Heart right ventricle (tissue), 16 donors: ENCODE data around the gene SI. TPM values are rescaled to one million over a fixed set of nuclear protein-coding genes. Genes with fewer than 3 reads are reported as not detected.

Experiments used
- ATAC-seq, 8 donors: fragments of 200-7000 bp; cut with Tn5 transposase; one replicate each; pipeline ENCODE4 v1.9.1; 2020; ENCODE audit warnings: mild to moderate bottlenecking in 8 of 8, moderate library complexity in 8 of 8, moderate number of reproducible peaks in 1 of 8
- DNase-seq, 2 donors: peaks; one replicate each; pipeline ENCODE4 v3.0.0-alpha.2; 2020
- H3K27ac ChIP-seq, 10 donors: fragments of 200-600 bp; sonication (generic) in 2 of 10; one replicate each; pipeline versions ENCODE4 v1.5.0 to v1.8.0; 2020 to 2022; ENCODE audit warnings: mild to moderate bottlenecking in 3 of 10
- H3K27me3 ChIP-seq, 7 donors: fragments of 200-600 bp; one replicate each; pipeline ENCODE4 v1.8.0; 2021 to 2022; ENCODE audit warnings: mild to moderate bottlenecking in 2 of 7
- H3K36me3 ChIP-seq, 9 donors: fragments of 200-600 bp; sonication (generic) in 1 of 9; one replicate each; pipeline versions ENCODE4 v1.5.0 to v1.8.0; 2020 to 2022; ENCODE audit warnings: mild to moderate bottlenecking in 2 of 9
- H3K4me1 ChIP-seq, 9 donors: fragments of 200-600 bp; sonication (generic) in 1 of 9; one replicate each; pipeline versions ENCODE4 v1.5.0 to v1.8.0; 2020 to 2022; ENCODE audit warnings: mild to moderate bottlenecking in 4 of 9
- H3K4me3 ChIP-seq, 10 donors: fragments of 200-600 bp; sonication (generic) in 2 of 10; one replicate each; pipeline versions ENCODE4 v1.5.0 to v1.8.0; 2020 to 2022; ENCODE audit warnings: mild to moderate bottlenecking in 7 of 10, moderate library complexity in 2 of 10
- H3K9me3 ChIP-seq, 11 donors: fragments of 200-600 bp in 10 of 11; sonication (generic) in 2 of 11; one replicate each; pipeline versions ENCODE4 v1.5.0 to v1.8.0; 2013 to 2022; ENCODE audit warnings: mild to moderate bottlenecking in 2 of 11, control low read depth in 1 of 11, moderate library complexity in 1 of 11
- CTCF ChIP-seq, 9 donors: fragments of 200-600 bp; sonication (generic) in 2 of 9; IDR thresholded peaks; one replicate each; pipeline versions ENCODE4 v1.5.0 to v1.8.0; 2021 to 2022; ENCODE audit warnings: antibody characterized with exemption in 9 of 9, mild to moderate bottlenecking in 5 of 9, moderate library complexity in 1 of 9
- WGBS, 2 donors: extraction: QIAGEN DNeasy Blood & Tissue Kit; methylation state at CpG; one replicate each; pipeline ENCODE4 v1.1.7; 2013; ENCODE audit warnings: inconsistent platforms in 1 of 2; 5-methylcytosine and 5-hydroxymethylcytosine counted together
- intact Hi-C, 10 donors: fragments of 100-400 bp; cut with DNase I; formaldehyde crosslinking; loops; one replicate each; pipeline versions ENCODE4 v1.11.1 to v1.14.2; 2022
- long read RNA-seq, 3 donors: library from polyadenylated mRNA; unstranded; transcript quantifications; one replicate each; pipeline ENCODE4 v2.0.0, GENCODE V29; 2020 to 2021
- polyA plus RNA-seq, 2 donors: library from polyadenylated mRNA; stranded (reverse); fragments of 200-250 nt; gene quantifications; one replicate each; pipeline ENCODE4 v1.2.3, GENCODE V29; 2013
- total RNA-seq, 10 donors: library from RNA; stranded (reverse); fragmentation: NEBNext Ultra II Directional in 3 of 10; extraction: Animal tissue kit (Norgen Biotek cat#: 25700) in 3 of 10; gene quantifications; one replicate each; pipeline versions ENCODE4 v1.2.1 to v1.2.4, GENCODE V29; 2021 to 2023
- donor health status: Arrhythmogenic right ventricular cardiomyopathy.
- donor health status: ischemic (EF 13 %, LVEDD 7.1; RV severe dilation, severe dysfunction).
- donor health status: healthy with polysubstance abuse.
- donor health status: DM: no; HTN: yes; CAD: no.
- donor health status: DM: no; HTN: no; CAD: no.
- donor health status: ischemic (EF 25% LVEDD 6.9; RV normal size, moderate dysfunction).
- donor health status: ischemic (EF 25% LVEDD 5.7; RV mildly dilated, moderate dysfunction).
- donor health status: healthy.
- donor health status: DM: yes; HTN: yes; CAD: no.
- donor health status: Ischemic cardiomyopathy.
- donor health status: ischemic (EF 35%, LVEDD 5.7; RV mildly dilated, moderate dysfunction).
- donor health status: nonischemic (EF 11% LVEDD 7.7; RV severe dilation, severe dysfunction).
- donor health status: DM: yes; HTN: yes; CAD: no.
- donor health status: PGD.
- donor health status: ischemic (EF 29% LVEDD 5.4; RV normal size, mild dysfunction).
- donor health status: nonischemic (EF 23%, LVEDD 6.1; RV moderate dilation, normal function).

Gene SI
- total RNA-seq, result not detected
- not detected for polyA plus RNA-seq
- long read RNA-seq, donor 1, result 0 reads
- long read RNA-seq, donor 2, result 0 reads
- long read RNA-seq, donor 3, result 0 reads

GRCh38 chr3:165078293-165078692 lies at the start of gene SI:
SI (minus strand) TSS chr3:165078496; CDS start chr3:165076012, 2,484 bp downstream.
- no peak within 1 kb of the TSS for H3K27ac ChIP-seq
- no peaks in the 10 kb centered on the region for H3K9me3 ChIP-seq
- intact Hi-C loops, result no loop called here
- no peak for DNase-seq
- H3K27me3 ChIP-seq, result no peaks in the 10 kb centered on the region
- H3K4me3 ChIP-seq, result no peak within 1 kb of the TSS
- no peaks in the 10 kb centered on the region for H3K36me3 ChIP-seq
- no peaks in the 10 kb centered on the region for H3K4me1 ChIP-seq
- TF ChIP-seq CTCF (IDR thresholded peaks at IDR 0.05), result no peak
- ATAC-seq, result no peak

GRCh38 chr3:165125836-165126235 lies 47.5 kb upstream of the SI start:
- Histone ChIP-seq H3K4me1 (no peaks in the 10 kb centered on the region), H3K36me3 (no peaks in the 10 kb centered on the region), H3K27ac (no peak overlapping the region), H3K9me3 (peaks cover 0 to 17% (median 0%) of the 10 kb centered on the region in 11 donors), H3K4me3 (no peak overlapping the region), H3K27me3 (no peaks in the 10 kb centered on the region)
- no peak for DNase-seq
- intact Hi-C loops, result no loop called here
- TF ChIP-seq CTCF (IDR thresholded peaks at IDR 0.05), result no peak
- ATAC-seq, result no peak

- Histone ChIP-seq H3K27ac (no peak overlapping the region), H3K27me3 (no peaks in the 10 kb centered on the region), H3K4me3 (no peak overlapping the region), H3K4me1 (no peaks in the 10 kb centered on the region), H3K9me3 (peaks cover 0 to 11% (median 0%) of the 10 kb centered on the region in 11 donors), H3K36me3 (no peaks in the 10 kb centered on the region)
- WGBS, 2 donors, result 49 to 55% methylated on average over 1 of the region's 1 CpG
- TF ChIP-seq CTCF (IDR thresholded peaks at IDR 0.05), result no peak
- ATAC-seq, result no peak
- intact Hi-C loops, result loop anchor here in 1 of 10 donors (10.0 kb wide), 1 partner anchor 1387 kb away; no protein-coding TSS in a partner anchor
- DNase-seq, result no peak
Measured at GRCh38 chr3:165111401-165111800, 33.1 kb upstream of the SI start.

- no peaks in the 10 kb centered on the region for H3K4me1 ChIP-seq
- no peak overlapping the region for H3K27ac ChIP-seq
- H3K27me3 ChIP-seq, result no peaks in the 10 kb centered on the region
- no peak for TF ChIP-seq CTCF (IDR thresholded peaks at IDR 0.05)
- no peaks in the 10 kb centered on the region for H3K36me3 ChIP-seq
- H3K9me3 ChIP-seq, result no peaks in the 10 kb centered on the region
- H3K4me3 ChIP-seq, result no peak overlapping the region
- DNase-seq (no peak), ATAC-seq (no peak)
- intact Hi-C loops, result no loop called here
- WGBS, 2 donors, result 71 to 80% methylated on average over 1 of the region's 1 CpG
Measured at GRCh38 chr3:165103616-165104015, 25.3 kb upstream of the SI start.
